PC-9 (cell line): ENCODE results near the gene ALK. TPM values are rescaled to one million over a fixed set of nuclear protein-coding genes. Genes with fewer than 3 reads are reported as not detected.

Experiments used
- BruUV-seq: library from RNA; stranded (reverse); fragments of 400-500 nt; replicated peaks from 2 replicates; lab custom pipeline; 2021; lab: Mats Ljungman, UMichigan
- CTCF ChIA-PET: fragments of 300-600 bp; sonication (Branson Sonifier 250); formaldehyde crosslinking; loops from one replicate; lab custom pipeline; 2022; ENCODE audit warnings: antibody characterized with exemption; lab: Charles Lee
- POLR2A ChIA-PET: fragments of 300-600 bp; sonication (Branson Sonifier 250); formaldehyde crosslinking; loops from one replicate; lab custom pipeline; 2022; ENCODE audit warnings: antibody characterized with exemption; ENCODE audit not compliant: unreplicated experiment; lab: Charles Lee
- DNase-seq, 2 experiments: peaks; one replicate each; pipeline versions ENCODE4 v3.0.0 to v3.0.0-alpha.2; 2015 to 2022; ENCODE audit warnings: mixed read lengths in 1 of 2
- H2AFZ ChIP-seq: fragments of 200-600 bp; sonication (generic); 2 replicates; pipeline ENCODE4 v1.8.1; 2017; ENCODE audit warnings: antibody characterized with exemption
- H3F3A ChIP-seq: fragments of 200-600 bp; sonication (generic); 2 replicates; pipeline ENCODE4 v1.8.1; 2017; ENCODE audit warnings: antibody characterized with exemption, mild to moderate bottlenecking, low read depth; ENCODE audit not compliant: insufficient read depth
- H3K27ac ChIP-seq: fragments of 200-600 bp; sonication (generic); 2 replicates; pipeline ENCODE4 v1.6.1; 2016; ENCODE audit warnings: mixed run types
- H3K27me3 ChIP-seq: fragments of 200-600 bp; sonication (generic); 2 replicates; pipeline ENCODE4 v1.6.1; 2016; ENCODE audit warnings: low read depth, mixed run types; ENCODE audit not compliant: insufficient read depth
- H3K36me3 ChIP-seq: fragments of 200-600 bp; sonication (generic); 2 replicates; pipeline ENCODE4 v1.6.1; 2016; ENCODE audit warnings: low read depth, mixed run types
- H3K4me1 ChIP-seq: fragments of 200-600 bp; sonication (generic); replicated peaks from 2 replicates; pipeline ENCODE4 v1.6.1; 2016; ENCODE audit warnings: mixed run types; ENCODE audit not compliant: insufficient read depth
- H3K4me2 ChIP-seq: fragments of 200-600 bp; sonication (generic); 2 replicates; pipeline ENCODE4 v1.6.1; 2017; ENCODE audit warnings: mixed run types
- H3K4me3 ChIP-seq: fragments of 200-600 bp; sonication (generic); 2 replicates; pipeline ENCODE4 v1.6.1; 2016; ENCODE audit warnings: mixed run types
- H3K79me2 ChIP-seq: fragments of 200-600 bp; sonication (generic); 2 replicates; pipeline ENCODE4 v1.6.1; 2017; ENCODE audit warnings: low read depth, mixed run types
- H3K9me2 ChIP-seq: fragments of 200-600 bp; sonication (generic); 2 replicates; pipeline ENCODE4 v1.8.1; 2017; ENCODE audit warnings: mild to moderate bottlenecking; ENCODE audit not compliant: insufficient read depth
- H3K9me3 ChIP-seq: fragments of 200-600 bp; sonication (generic); 2 replicates; pipeline ENCODE4 v1.8.1; 2016; ENCODE audit warnings: low read depth; ENCODE audit not compliant: insufficient read depth
- H4K20me1 ChIP-seq: fragments of 200-600 bp; sonication (generic); 2 replicates; pipeline ENCODE4 v1.8.1; 2017; ENCODE audit not compliant: insufficient read depth
- EZH2 ChIP-seq: fragments of 200-600 bp; sonication (generic); IDR thresholded peaks from 2 replicates; pipeline ENCODE4 v1.8.0; 2017; ENCODE audit warnings: antibody characterized with exemption, low read depth
- intact Hi-C: fragments of 100-400 bp; cut with micrococcal nuclease; formaldehyde crosslinking; loops from one replicate; pipeline ENCODE4 v1.10.0; 2022; ENCODE audit not compliant: unreplicated experiment
- total RNA-seq: library from RNA; stranded (reverse); gene quantifications from 2 replicates; pipeline ENCODE4 v1.2.3, GENCODE V29; 2021
- TF ChIP-seq, protein P1 (sequence below): fragments of 200-600 bp; sonication (generic); conservative IDR thresholded peaks from 2 replicates; pipeline ENCODE4 v1.6.1; 2017; ENCODE audit warnings: mixed run types, antibody characterized with exemption, mild to moderate bottlenecking, moderate library complexity

Gene ALK
- total RNA-seq, 1 experiment from 2014 or later: not detected

DNA sequence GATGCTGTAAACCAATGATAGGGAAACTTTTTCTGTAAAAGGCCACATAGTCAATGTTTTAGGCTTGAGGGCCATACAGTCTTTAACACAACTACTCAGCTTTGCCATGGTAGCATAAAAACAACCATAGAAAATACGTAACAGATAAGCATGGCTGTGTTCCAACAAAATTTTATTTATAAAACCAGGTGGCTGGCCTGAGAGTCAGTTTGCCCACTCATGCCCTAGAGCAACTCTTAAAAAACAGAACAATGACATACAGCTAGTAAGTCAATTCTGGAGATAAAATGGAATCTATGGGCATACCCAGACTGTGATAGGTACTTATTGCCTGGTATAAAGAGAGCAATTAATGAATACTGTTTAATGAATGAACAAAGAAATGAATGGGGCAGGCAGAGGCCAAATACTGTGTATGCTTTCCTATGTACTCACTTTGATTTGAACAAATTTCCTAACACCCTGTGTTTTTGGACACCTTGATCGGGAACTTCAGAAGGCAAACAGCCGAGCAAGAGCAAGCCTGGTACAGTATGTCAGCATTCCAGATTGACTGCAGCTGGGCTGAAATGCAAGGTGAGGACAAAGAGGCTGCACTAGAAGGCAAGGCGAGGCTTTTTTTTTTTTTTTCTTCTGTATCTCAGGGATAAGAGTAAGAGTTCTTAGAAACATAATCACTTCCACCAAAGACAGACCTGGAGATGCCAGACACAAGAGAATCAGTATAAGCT, 490.8 kb downstream of the ALK start:
- H3K4me1 ChIP-seq: no peaks in the 10 kb centered on the region
- TF ChIP-seq, protein P1, sequence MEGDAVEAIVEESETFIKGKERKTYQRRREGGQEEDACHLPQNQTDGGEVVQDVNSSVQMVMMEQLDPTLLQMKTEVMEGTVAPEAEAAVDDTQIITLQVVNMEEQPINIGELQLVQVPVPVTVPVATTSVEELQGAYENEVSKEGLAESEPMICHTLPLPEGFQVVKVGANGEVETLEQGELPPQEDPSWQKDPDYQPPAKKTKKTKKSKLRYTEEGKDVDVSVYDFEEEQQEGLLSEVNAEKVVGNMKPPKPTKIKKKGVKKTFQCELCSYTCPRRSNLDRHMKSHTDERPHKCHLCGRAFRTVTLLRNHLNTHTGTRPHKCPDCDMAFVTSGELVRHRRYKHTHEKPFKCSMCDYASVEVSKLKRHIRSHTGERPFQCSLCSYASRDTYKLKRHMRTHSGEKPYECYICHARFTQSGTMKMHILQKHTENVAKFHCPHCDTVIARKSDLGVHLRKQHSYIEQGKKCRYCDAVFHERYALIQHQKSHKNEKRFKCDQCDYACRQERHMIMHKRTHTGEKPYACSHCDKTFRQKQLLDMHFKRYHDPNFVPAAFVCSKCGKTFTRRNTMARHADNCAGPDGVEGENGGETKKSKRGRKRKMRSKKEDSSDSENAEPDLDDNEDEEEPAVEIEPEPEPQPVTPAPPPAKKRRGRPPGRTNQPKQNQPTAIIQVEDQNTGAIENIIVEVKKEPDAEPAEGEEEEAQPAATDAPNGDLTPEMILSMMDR: no peak
- no peak for TF ChIP-seq EZH2
- H2AFZ ChIP-seq: no peak overlapping the region
- BruUV-seq: no TSS peak
- no peak for DNase-seq
- POLR2A ChIA-PET: no interaction called here
- H3K36me3 ChIP-seq: no peaks in the 10 kb centered on the region
- intact Hi-C loops: no loop called here
- H3K9me3 ChIP-seq: no peaks in the 10 kb centered on the region
- H3K27me3 ChIP-seq: peaks cover 7% of the 10 kb centered on the region
- no peak overlapping the region for H3K4me3 ChIP-seq
- CTCF ChIA-PET: no interaction called here
- H3K27ac ChIP-seq: no peak overlapping the region
- no peaks in the 10 kb centered on the region for H3K79me2 ChIP-seq
- H3K4me2 ChIP-seq: no peak overlapping the region
- no peaks in the 10 kb centered on the region for H3K9me2 ChIP-seq
- no peaks in the 10 kb centered on the region for H3F3A ChIP-seq
- no peaks in the 10 kb centered on the region for H4K20me1 ChIP-seq

DNA sequence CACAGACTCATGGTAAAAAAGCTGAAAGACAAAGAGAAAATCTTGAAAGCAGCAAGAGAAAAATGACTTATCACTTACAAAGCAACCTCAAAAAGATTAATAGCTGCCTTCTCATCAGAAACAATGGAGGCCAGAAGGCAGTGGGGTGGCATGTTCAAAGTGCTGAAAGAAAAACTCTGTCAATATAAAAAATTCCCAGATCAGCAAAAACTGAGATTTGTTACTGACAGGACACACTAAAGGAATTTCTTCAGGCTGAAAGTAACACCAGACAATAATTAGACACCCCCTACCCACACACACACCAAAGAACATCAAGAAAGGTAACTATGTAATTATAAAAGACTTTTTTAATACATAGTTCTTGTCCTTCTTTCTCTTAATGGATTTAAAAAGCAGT, 495.0 kb downstream of the ALK start:
- H3K36me3 ChIP-seq: no peaks in the 10 kb centered on the region
- no peak overlapping the region for H3K4me3 ChIP-seq
- H3K9me3 ChIP-seq: no peaks in the 10 kb centered on the region
- no peak overlapping the region for H2AFZ ChIP-seq
- POLR2A ChIA-PET: no interaction called here
- no peaks in the 10 kb centered on the region for H4K20me1 ChIP-seq
- DNase-seq: no peak
- H3K27ac ChIP-seq: no peak overlapping the region
- TF ChIP-seq, protein P1: no peak
- no peak for TF ChIP-seq EZH2
- peaks cover 25% of the 10 kb centered on the region for H3K27me3 ChIP-seq
- no peaks in the 10 kb centered on the region for H3K4me1 ChIP-seq
- no peaks in the 10 kb centered on the region for H3K79me2 ChIP-seq
- H3K9me2 ChIP-seq: no peaks in the 10 kb centered on the region
- CTCF ChIA-PET: no interaction called here
- intact Hi-C loops: no loop called here
- H3K4me2 ChIP-seq: no peak overlapping the region
- no peaks in the 10 kb centered on the region for H3F3A ChIP-seq
- BruUV-seq: no TSS peak

DNA sequence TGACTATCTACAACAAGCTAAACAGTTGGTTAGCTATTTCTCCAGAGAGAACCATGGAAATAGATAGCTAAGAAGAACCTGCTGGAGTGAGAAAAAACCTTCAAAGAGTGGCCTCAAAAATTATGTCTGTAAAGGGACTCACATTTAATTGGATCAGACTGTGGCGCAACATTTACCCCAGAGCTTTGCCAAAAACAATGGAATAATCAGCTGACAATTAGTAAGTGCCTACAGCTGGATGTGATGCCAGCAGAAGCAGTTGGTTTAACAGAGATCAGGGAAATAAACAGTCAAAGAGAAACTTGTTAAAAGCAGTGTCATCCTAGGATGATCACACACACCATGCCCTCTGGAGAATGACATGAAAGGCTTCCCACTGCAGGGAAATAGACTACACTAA, 495.5 kb downstream of the ALK start:
- no peaks in the 10 kb centered on the region for H4K20me1 ChIP-seq
- no peaks in the 10 kb centered on the region for H3K79me2 ChIP-seq
- no peak for TF ChIP-seq EZH2
- TF ChIP-seq, protein P1: no peak
- no peak overlapping the region for H2AFZ ChIP-seq
- no peaks in the 10 kb centered on the region for H3K9me3 ChIP-seq
- no peaks in the 10 kb centered on the region for H3K9me2 ChIP-seq
- H3K4me3 ChIP-seq: no peak overlapping the region
- H3K4me2 ChIP-seq: no peak overlapping the region
- POLR2A ChIA-PET: no interaction called here
- H3K27ac ChIP-seq: no peak overlapping the region
- H3K27me3 ChIP-seq: peaks cover 30% of the 10 kb centered on the region
- no peak for DNase-seq
- CTCF ChIA-PET: interaction anchor here (0.6 kb wide), 1 partner anchor 688 kb away, joined by 3 read pairs; no protein-coding TSS in a partner anchor
- intact Hi-C loops: no loop called here
- no TSS peak for BruUV-seq
- H3K4me1 ChIP-seq: no peaks in the 10 kb centered on the region
- no peaks in the 10 kb centered on the region for H3F3A ChIP-seq
- H3K36me3 ChIP-seq: no peaks in the 10 kb centered on the region
